GM12865 (cell line): ENCODE data around the gene HARS1.
A peak's percentile ranks its signal among the peaks of the same experiment; 100 is the strongest.

Experiments used
- DNase-seq: peaks from one replicate; pipeline ENCODE4 v3.0.0; 2010; ENCODE audit warnings: low read depth
- H3K4me3 ChIP-seq: 2 replicates; pipeline ENCODE4 v1.5.1; 2011; ENCODE audit warnings: mild to moderate bottlenecking, low read depth, low read length, control low read depth
- TF ChIP-seq, protein P1 (sequence below): IDR thresholded peaks from 2 replicates; pipeline ENCODE4 v1.5.1; 2011; ENCODE audit warnings: low read length, control low read depth, low read depth, inconsistent platforms; ENCODE audit not compliant: insufficient read depth; ENCODE audit errors: missing control alignments

The HARS1 gene

DNA sequence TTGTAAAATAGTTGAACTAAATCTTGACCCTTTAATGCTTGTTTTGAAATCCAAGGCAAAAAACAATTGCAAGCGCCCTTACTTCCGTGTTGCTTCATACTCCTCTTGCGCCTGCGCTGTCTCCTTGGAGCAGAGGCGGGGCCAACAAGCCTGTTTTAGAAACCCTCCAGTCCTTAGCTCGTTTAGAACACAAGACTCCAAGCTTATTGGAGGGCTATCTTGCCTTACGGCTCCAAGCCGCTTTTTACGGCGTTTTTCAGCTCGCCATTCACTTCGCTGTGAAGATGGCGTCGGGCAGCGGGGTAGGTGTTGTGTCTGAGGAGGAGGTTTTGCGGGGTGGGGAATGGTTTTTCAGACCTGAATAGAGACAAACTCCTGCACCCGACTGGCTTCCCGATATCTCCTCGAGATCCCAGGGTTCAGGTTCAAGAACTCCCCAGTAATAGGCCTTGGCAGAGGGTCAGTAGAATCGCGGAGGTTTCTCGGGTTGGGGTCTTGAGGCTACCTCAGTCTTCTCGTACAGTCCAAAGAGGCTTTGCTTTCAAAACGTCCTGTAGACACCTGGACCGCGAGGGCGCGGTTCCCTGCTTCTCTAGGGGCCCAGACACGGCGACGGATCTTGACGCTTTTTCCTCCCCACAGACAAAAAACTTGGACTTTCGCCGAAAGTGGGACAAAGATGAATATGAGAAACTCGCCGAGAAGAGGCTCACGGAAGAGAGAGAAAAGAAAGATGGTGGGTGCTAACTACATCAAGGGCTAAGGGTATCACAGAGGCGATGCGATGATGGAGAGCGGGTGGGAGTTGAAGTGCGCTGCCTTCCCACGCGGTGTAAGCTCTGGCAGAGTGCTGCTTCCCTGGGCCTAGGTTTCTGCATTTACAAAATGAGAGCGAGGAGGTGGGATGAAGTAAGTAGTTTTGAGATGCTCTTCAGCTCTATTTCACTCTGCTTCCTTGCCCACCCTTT is 9.3 kb upstream of the HARS1 start, which contains the start of gene ZMAT2:
ZMAT2 (plus strand) TSS at position 271 of the 968 bp plus-strand sequence; CDS start at position 285, 14 bp downstream.
- peak within 1 kb of the TSS; percentile 62 for H3K4me3 ChIP-seq
- TF ChIP-seq, protein P1, sequence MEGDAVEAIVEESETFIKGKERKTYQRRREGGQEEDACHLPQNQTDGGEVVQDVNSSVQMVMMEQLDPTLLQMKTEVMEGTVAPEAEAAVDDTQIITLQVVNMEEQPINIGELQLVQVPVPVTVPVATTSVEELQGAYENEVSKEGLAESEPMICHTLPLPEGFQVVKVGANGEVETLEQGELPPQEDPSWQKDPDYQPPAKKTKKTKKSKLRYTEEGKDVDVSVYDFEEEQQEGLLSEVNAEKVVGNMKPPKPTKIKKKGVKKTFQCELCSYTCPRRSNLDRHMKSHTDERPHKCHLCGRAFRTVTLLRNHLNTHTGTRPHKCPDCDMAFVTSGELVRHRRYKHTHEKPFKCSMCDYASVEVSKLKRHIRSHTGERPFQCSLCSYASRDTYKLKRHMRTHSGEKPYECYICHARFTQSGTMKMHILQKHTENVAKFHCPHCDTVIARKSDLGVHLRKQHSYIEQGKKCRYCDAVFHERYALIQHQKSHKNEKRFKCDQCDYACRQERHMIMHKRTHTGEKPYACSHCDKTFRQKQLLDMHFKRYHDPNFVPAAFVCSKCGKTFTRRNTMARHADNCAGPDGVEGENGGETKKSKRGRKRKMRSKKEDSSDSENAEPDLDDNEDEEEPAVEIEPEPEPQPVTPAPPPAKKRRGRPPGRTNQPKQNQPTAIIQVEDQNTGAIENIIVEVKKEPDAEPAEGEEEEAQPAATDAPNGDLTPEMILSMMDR, result no peak
- peak; percentile 97 for DNase-seq

DNA sequence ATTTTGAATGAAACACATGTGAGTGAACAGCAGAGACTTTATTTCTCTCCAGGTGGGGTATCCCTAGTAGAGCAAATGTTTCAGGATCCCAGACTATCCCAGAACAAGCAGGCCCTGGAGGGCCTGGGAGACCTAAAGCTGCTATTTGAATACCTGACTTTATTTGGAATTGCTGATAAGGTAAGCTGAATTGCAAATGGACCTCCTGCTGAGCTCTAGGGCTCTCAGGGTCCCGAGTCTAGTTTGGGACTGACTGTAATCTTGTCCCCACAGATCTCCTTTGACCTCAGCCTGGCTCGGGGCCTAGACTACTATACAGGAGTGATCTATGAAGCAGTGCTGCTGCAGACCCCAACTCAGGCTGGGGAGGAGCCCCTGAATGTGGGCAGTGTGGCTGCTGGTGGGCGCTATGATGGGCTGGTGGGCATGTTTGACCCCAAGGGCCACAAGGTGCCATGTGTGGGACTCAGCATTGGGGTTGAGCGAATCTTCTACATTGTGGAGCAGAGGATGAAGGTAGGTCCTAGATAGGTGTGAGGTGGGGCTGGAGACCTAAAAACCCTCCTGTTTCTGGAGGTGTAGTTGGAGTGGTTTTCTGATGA is 5.8 kb upstream of the HARS1 start:
- TF ChIP-seq, protein P1, result no peak
- no peak for DNase-seq
- no peak overlapping the region for H3K4me3 ChIP-seq

DNA sequence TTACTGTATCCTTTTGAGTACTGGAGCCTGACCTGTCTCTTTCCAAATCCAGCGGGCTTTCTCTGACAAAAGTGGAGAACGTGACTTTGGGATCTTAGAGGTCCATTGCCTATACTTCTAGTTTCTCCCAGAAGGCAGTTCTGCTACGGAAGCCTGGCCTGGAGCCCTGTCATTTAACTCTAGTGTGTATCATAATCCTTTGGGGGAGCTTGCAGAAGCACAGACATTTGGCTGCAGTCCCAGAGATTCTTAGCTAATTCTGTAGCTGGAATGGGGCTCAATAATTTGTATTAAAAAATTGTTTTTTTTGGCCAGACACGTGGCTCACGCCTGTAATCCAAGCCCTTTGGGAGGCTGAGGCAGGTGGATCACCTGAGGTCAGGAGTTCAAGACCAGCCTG is 3.1 kb upstream of the HARS1 start:
- TF ChIP-seq, protein P1, result no peak
- DNase-seq, result no peak
- H3K4me3 ChIP-seq, result no peak overlapping the region

DNA sequence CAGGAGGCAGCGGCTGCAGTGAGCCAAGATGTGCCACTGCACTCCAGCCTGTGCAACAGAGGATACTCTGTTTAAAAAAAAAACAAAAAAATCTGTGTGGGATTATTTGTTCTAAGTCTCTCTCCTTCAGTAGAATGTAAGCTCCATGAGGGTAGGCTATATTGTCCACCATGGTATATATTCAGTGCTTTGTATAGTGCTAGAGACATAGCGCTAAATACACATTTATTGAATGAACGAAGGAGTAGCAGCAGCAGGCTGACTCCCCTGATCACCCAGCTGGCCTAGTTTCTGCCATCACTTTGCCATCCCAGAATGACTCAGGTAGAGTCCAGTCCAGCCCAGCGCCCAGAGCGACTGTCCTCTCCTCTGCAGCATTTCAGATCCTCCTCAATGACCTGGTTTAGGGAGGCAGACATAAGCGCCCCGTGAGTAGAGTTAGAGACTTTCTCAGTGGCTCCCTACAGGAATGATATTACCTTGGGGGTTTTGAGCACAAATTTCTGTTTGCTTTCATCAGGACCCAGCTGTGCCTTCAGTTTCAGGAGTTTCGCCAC is 716 bp downstream of the HARS1 start:
- DNase-seq, result no peak
- TF ChIP-seq, protein P1, result no peak
- H3K4me3 ChIP-seq, result peak overlapping the region; percentile 69

DNA sequence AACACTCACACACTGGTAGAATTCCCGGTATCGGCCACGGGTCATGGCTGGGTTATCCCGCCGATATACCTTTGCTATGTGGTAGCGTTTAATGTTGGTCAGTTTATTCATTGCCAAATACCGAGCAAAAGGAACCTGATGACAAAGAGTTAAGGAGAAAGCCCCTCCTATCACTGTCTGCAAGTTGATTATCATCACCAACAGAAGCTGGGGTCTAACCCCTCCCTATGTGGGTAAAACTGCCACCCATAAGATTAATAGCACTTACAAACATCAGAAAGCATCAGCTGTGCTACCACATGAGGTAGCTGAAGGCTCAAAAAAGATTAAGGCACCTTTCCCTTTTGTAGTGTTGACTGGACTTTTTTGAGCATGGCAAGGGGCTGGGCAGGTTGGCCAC is 12.2 kb downstream of the HARS1 start:
- DNase-seq, result no peak
- TF ChIP-seq, protein P1, result no peak
- H3K4me3 ChIP-seq, result no peak overlapping the region

DNA sequence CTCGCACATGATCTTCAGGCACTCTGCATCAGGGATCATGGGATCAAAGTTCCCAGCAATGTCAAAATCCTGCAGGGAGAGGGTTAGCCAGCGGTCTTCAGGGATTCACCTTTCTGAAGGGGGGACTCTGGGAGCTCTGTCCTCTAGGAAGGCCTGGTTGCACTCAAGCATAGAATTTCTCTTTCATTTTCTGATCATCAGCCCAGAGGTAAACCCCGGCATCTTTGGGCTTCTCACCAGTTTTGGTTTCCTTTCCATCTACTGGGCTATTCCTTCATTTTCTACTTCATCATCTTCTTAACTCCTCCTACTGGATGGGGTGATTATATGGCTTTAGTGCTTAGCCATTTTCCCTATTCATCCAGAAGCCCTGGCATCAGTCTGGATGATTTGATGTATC is 13.2 kb downstream of the HARS1 start:
- no peak overlapping the region for H3K4me3 ChIP-seq

More for the DNA sequence above, 13.2 kb downstream of the HARS1 start:
- TF ChIP-seq, protein P1, result no peak
- peak; percentile 32 for DNase-seq
